Subcutaneous preadipocyte (primary cell): ENCODE measurements around the gene RO60. TPM values are rescaled to one million over a fixed set of nuclear protein-coding genes. Genes with fewer than 3 reads are reported as not detected.

Experiments used
- small RNA-seq: library from RNA; depleted of rRNA; stranded (forward); fragments of <200 nt; gene quantifications from one replicate; pipeline ENCODE3, GENCODE V24; 2012
- total RNA-seq: library from RNA; depleted of rRNA; stranded (reverse); fragments of >200 nt; gene quantifications from 2 replicates; pipeline ENCODE4 v1.2.3, GENCODE V29; 2012

The RO60 gene
- total RNA-seq = 149 and 197 TPM in 2 replicates

DNA sequence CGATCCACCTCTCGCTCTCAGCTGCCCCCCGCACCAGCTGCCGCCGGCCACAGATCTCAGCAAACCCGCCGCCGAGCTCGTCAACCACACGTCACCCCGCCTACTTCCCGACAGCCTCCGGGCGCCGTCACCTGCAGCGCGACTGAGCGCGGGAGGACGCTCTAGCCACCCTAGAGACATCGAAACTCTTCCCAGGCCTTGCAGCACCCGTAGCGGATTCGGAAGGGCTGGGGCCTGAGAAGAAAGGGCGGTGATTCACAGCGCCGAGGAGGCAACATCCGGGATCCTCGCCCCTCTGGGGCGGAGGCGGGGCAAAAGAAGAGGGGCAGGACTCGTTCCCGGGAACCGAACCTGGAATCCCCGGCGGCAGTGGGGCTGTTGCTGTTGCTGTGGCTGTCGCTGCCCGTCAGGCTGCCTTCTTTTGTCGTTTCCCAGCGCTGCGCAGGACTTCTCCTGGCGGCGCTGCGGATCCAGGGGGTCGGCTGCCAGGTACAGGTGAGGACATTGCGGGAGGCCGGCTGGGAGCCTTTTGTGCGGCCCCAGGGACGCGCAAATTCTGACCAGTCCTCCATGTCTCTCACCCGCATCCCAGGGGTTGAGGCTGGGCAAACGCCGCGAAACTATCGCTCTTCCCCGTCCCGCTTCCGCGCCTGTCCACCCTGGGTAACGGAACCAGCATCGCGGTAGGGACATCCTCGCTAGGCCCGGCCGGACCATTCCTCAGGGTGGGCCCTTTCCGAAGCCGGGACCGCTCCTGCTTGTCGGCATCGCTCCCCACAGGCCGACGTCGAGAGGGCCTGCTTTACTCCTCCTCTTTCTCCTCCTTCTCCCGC is at the start of gene RO60, which contains the start of gene UCHL5:
Gene RO60, plus strand, starts transcription at position 331 of the 833 bp plus-strand sequence. CDS start 9,443 bp downstream, outside the sequence.
Gene UCHL5, minus strand, starts transcription at position 79 of the 833 bp plus-strand sequence. CDS start 100 bp downstream, outside the sequence.

DNA sequence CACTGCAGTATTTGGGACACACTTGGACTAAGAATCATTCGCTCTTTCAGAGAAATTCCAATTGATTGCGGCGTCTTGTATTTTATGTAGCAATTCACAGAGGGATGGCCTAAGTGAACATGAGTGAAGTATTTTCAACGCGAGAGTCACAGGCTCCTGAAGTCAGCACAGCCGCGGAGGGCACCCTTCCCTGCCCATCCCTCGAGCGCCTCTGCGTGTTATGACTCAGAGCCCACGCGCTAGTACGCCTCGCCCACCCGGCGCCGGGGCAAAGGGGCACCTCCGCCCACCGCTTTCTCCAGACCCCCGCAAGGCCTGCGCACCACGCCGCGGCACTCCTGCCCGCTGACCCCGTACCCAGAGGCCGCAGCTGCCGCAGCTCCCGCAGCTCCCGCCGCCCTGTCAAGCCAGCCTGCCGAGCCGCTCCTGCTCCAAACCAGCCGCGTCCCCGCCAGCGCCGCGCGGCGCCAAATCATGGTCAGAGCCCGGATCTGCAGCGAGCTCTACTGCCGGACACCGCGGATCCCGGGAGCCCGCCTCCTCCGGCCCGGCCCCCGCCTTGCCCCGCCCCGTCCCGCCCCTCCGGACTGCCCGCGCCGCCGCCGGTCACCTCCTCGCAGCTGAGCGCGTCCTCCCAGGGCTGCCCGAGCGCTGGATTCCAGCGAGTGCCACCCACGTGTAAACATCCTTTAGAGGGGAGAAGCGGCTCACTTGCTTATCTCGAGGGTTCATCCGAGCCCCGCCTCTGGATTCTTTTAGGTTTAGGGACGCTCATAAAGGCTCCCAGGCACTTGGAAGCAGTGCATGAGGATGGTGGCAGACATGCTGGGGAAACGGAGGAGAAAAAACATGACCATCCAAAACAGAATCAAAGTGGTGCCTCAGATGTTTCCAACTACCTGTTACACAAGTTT is 45.8 kb downstream of the RO60 start, which contains the start of gene GLRX2:
Gene GLRX2, minus strand, starts transcription at position 508 of the 914 bp plus-strand sequence. Its CDS starts 32 bp downstream, at position 476.

Small RNA genes within 50 kb of the gene (small RNA-seq; reads per million reads assigned to genes)
- 4.3 reads per million, percentile 91 among the genes with 10 or more reads in this experiment for gene SCARNA18B

Other genes with a start within 250 kb of the RO60 start
- 32.0 and 34.8 TPM in 2 replicates for gene UCHL5, start 252 bp upstream of the RO60 start, total RNA-seq
- gene GLRX2, start 45.8 kb downstream of the RO60 start, total RNA-seq = 6.2 and 7.0 TPM in 2 replicates
- gene CDC73, start 62.4 kb downstream of the RO60 start, total RNA-seq = 15.4 and 20.3 TPM in 2 replicates
- under 0.01 TPM in 1 of 2 replicates, not detected in the other for gene B3GALT2, start 127.0 kb downstream of the RO60 start, total RNA-seq